ENCODE measurements around the gene POR. TPM values are rescaled to one million over a fixed set of nuclear protein-coding genes. Genes with fewer than 3 reads are reported as not detected.

The POR gene
- total and polyA plus RNA-seq, 7 donors, result 20.4 to 98.9 (median 39.3) TPM

GRCh38 chr7:75981203-75981452 is 66.2 kb downstream of the POR start:
- TF ChIP-seq POLR2AphosphoS5 (IDR thresholded peaks at IDR 0.05) (no peak), CTCF (IDR thresholded peaks at IDR 0.05) (no peak), POLR2A (IDR thresholded peaks at IDR 0.05) (no peak), EP300 (IDR thresholded peaks at IDR 0.05) (no peak)
- H3K4me1 ChIP-seq, result peaks cover 0 to 6% (median 2%) of the 10 kb centered on the region in 4 donors
- H3K9me3 ChIP-seq, result no peaks in the 10 kb centered on the region
- no peak overlapping the region for H3K27ac ChIP-seq
- intact Hi-C loops (cut with DNase I), result no loop called here
- 88 to 90% methylated on average over 12 of the region's 12 CpGs for WGBS, 2 donors
- H3K27me3 ChIP-seq, result no peaks in the 10 kb centered on the region
- no peak for DNase-seq
- H3K4me3 ChIP-seq, result no peak overlapping the region
- H3K36me3 ChIP-seq, result peaks cover 32 to 71% (median 45%) of the 10 kb centered on the region in 4 donors

GRCh38 chr7:75981453-75982305 is 66.7 kb downstream of the POR start:
- intact Hi-C loops (cut with DNase I), result no loop called here
- Histone ChIP-seq H3K4me1 (peaks cover 0 to 6% (median 2%) of the 10 kb centered on the region in 4 donors), H3K36me3 (peaks cover 32 to 76% (median 50%) of the 10 kb centered on the region in 4 donors)

DNA sequence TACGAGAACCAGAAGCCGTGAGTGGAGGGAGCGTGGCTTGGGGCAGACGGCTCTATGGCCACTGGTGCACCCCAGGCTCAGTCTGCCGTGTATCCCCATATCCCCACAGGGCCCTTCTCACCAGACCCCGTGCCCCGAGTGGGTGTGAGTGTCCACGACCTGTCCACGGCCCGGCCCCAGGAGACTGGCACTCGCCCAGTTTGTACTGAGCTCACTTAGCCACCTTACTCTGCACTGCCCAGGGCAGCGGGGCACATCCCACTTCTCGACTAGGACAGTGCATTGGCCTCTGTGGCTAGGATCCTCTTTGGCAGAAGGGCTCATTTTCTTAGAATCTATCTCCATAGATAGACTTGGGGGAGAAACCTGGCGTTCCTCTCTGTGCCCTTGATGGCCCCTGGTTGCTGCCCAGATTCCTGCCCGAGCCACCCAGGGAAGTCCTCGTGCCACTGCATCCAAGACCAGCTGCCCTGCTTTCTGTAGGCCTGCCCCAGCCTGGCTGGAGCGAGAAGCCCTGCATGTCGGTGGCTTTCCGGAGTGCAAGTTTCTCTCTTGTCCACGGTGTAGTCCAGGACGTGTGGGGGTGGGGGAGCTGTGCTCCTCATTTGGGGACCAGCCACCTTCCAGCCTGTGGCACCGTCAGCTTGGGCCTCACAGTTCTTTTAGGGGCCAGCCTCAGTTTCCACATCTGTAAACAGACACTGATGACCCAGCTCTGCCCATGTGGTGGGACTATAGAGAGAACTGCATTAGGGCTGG is 67.5 kb downstream of the POR start:
- Histone ChIP-seq H3K27ac (no peak overlapping the region), H3K9me3 (no peaks in the 10 kb centered on the region), H3K4me3 (no peak overlapping the region), H3K36me3 (peaks cover 32 to 85% (median 57%) of the 10 kb centered on the region in 4 donors), H3K27me3 (no peaks in the 10 kb centered on the region), H3K4me1 (peaks cover 0 to 6% (median 2%) of the 10 kb centered on the region in 4 donors)
- TF ChIP-seq POLR2AphosphoS5 (IDR thresholded peaks at IDR 0.05) (no peak), CTCF (IDR thresholded peaks at IDR 0.05) (no peak), EP300 (IDR thresholded peaks at IDR 0.05) (no peak), POLR2A (IDR thresholded peaks at IDR 0.05) (no peak)
- peak; percentile 56 for DNase-seq
- intact Hi-C loops (cut with DNase I), result no loop called here
- 91 to 94% methylated on average over 22 of the region's 22 CpGs for WGBS, 2 donors

More at GRCh38 chr7:75981453-75982305, 66.7 kb downstream of the POR start:
- no peak for TF ChIP-seq CTCF (IDR thresholded peaks at IDR 0.05)
- no peak for TF ChIP-seq POLR2AphosphoS5 (IDR thresholded peaks at IDR 0.05)
- no peak for TF ChIP-seq POLR2A (IDR thresholded peaks at IDR 0.05)
- no peak for TF ChIP-seq EP300 (IDR thresholded peaks at IDR 0.05)
- no peaks in the 10 kb centered on the region for H3K9me3 ChIP-seq
- no peak overlapping the region for H3K27ac ChIP-seq
- DNase-seq, result peak; percentile 67
- 91% methylated on average over 38 of the region's 38 CpGs for WGBS, 2 donors
- no peak overlapping the region for H3K4me3 ChIP-seq
- no peaks in the 10 kb centered on the region for H3K27me3 ChIP-seq

- no peak overlapping the region for H3K27ac ChIP-seq
- H3K4me3 ChIP-seq, result no peak overlapping the region
- DNase-seq, result peak; percentile 64
- no peak for TF ChIP-seq POLR2A (IDR thresholded peaks at IDR 0.05)
- TF ChIP-seq CTCF (IDR thresholded peaks at IDR 0.05), result no peak
- no peak for TF ChIP-seq EP300 (IDR thresholded peaks at IDR 0.05)
- TF ChIP-seq POLR2AphosphoS5 (IDR thresholded peaks at IDR 0.05), result no peak
- H3K4me1 ChIP-seq, result peaks cover 0 to 6% (median 0%) of the 10 kb centered on the region in 4 donors
- H3K9me3 ChIP-seq, result no peaks in the 10 kb centered on the region
- no peaks in the 10 kb centered on the region for H3K27me3 ChIP-seq
- H3K36me3 ChIP-seq, result peaks cover 32 to 93% (median 59%) of the 10 kb centered on the region in 4 donors
- intact Hi-C loops (cut with DNase I), result no loop called here
- WGBS, 2 donors, result 92 to 94% methylated on average over 26 of the region's 26 CpGs
Measured at GRCh38 chr7:75983471-75984129, 68.6 kb downstream of the POR start.

All from sigmoid colon (tissue), 7 donors.